ENCODE measurements around the gene ATOX1. TPM values are rescaled to one million over a fixed set of nuclear protein-coding genes. Genes with fewer than 3 reads are reported as not detected.
A peak's percentile ranks its signal among the peaks of the same experiment; 100 is the strongest.

ATOX1 gene
- total and polyA plus RNA-seq, 2 of the 4 experiments (the other 2 are of a cell fraction): 56.3 to 360 TPM

GRCh38 chr5:151751593-151751992 is 6.8 kb downstream of the ATOX1 start:
- H3K56ac ChIP-seq (ENCODE audit: extremely low read depth, insufficient read depth, low read length): no peak overlapping the region
- ChIA-PET POLR2A (ENCODE audit: unreplicated experiment) (no interaction called here), CTCF (interaction anchor here (0.6 to 1.6 kb wide), 4 partner anchors 12 to 100 kb away, joined by 3 to 5 read pairs (median 4); no protein-coding TSS in a partner anchor)
- no peak overlapping the region for H2AFZ ChIP-seq (replicated peaks; ENCODE audit: low read length, poor library complexity)
- no peak overlapping the region; the same call in 1 of the 2 replicates for H4K91ac ChIP-seq (ENCODE audit: insufficient read depth, low read depth, low read length)
- H3K79me1 ChIP-seq (ENCODE audit: low read depth in 1 of 2, low read length in 2 of 2): peaks cover 34 to 65% of the 10 kb centered on the region in 2 experiments
- no CpG with 5 or more reads among the region's 4 CpGs for WGBS, 2 experiments (ENCODE audit: extremely low coverage in 2 of 2, insufficient read length in 1 of 2)
- H3K9me3 ChIP-seq (ENCODE audit: control insufficient read depth, insufficient read depth, low read length): no peaks in the 10 kb centered on the region
- in situ Hi-C loops (cut with MboI; ENCODE audit: low sequenced_read_pairs): no loop called here
- no peak overlapping the region for H3K27ac ChIP-seq (ENCODE audit: insufficient read depth, low read length)
- no peak overlapping the region for H3K14ac ChIP-seq (replicated peaks; ENCODE audit: low read depth, low read length)
- H3K27me3 ChIP-seq (ENCODE audit: control insufficient read depth, insufficient read depth, low read length): no peaks in the 10 kb centered on the region
- no peak overlapping the region for H2BK120ac ChIP-seq (ENCODE audit: low read depth, low read length)
- H3K4me2 ChIP-seq (ENCODE audit: low read depth, low read length): no peak overlapping the region
- no peak overlapping the region for H3K9ac ChIP-seq (ENCODE audit: low read depth, low read length)
- H3K4me1 ChIP-seq (ENCODE audit: control insufficient read depth, insufficient read depth, low read length): peaks cover 9% of the 10 kb centered on the region
- BruUV-seq (replicated peaks): no TSS peak
- H2AK5ac ChIP-seq (ENCODE audit: low read depth, low read length): no peak overlapping the region
- H4K8ac ChIP-seq (ENCODE audit: low read depth in 2 of 2, low read length in 2 of 2): no peak overlapping the region
- H3K36me3 ChIP-seq (ENCODE audit: control insufficient read depth, insufficient read depth, low read length): peaks cover 8% of the 10 kb centered on the region; the same call in 1 of the 2 replicates
- dilution Hi-C loops (cut with HindIII; ENCODE audit: low sequenced_read_pairs, unreplicated experiment): no loop called here
- DNase-seq (no peak), ATAC-seq (ENCODE audit: low read depth) (no peak)
- no peak overlapping the region for H2AK9ac ChIP-seq (replicated peaks; ENCODE audit: low read depth, low read length, poor library complexity)
- no peaks in the 10 kb centered on the region for H4K20me1 ChIP-seq (ENCODE audit: insufficient read depth, low read length)
- no peak overlapping the region for H3K4me3 ChIP-seq (ENCODE audit: insufficient read depth, low read depth, low read length)
- no peak overlapping the region for H4K5ac ChIP-seq (ENCODE audit: low read depth, low read length)
- intact Hi-C loops (cut with micrococcal nuclease): no loop called here
- no peak overlapping the region for H3K18ac ChIP-seq (ENCODE audit: low read depth, low read length)
- 0 out of 2 replicates have a peak overlapping the region, but pooled peaks have one; percentile 20 for H3K4ac ChIP-seq (ENCODE audit: low read depth, low read length)
- no peak overlapping the region for H2BK5ac ChIP-seq (ENCODE audit: low read depth, low read length, poor library complexity, severe bottlenecking)
- H2BK20ac ChIP-seq (ENCODE audit: low read depth, low read length): no peak overlapping the region
- no peak overlapping the region for H2BK15ac ChIP-seq (ENCODE audit: low read depth, low read length)
- H3K9me1 ChIP-seq (ENCODE audit: insufficient read depth, low read length): peaks cover 13% of the 10 kb centered on the region; the same call in 1 of the 2 replicates
- TF ChIP-seq MXI1 (IDR thresholded peaks at IDR 0.05; ENCODE audit: borderline replicate concordance, low read depth, low read length) (no peak), CHD1 (IDR thresholded peaks at IDR 0.05; ENCODE audit: low read depth, low read length) (no peak), CEBPB (IDR thresholded peaks at IDR 0.05; ENCODE audit: low read depth, low read length) (no peak), RFX5 (IDR thresholded peaks at IDR 0.05; ENCODE audit: low read depth, low read length) (no peak), BHLHE40 (IDR thresholded peaks at IDR 0.05; ENCODE audit: low read depth, low read length) (no peak), FOS (IDR thresholded peaks at IDR 0.05; ENCODE audit: low read depth, low read length) (no peak)
- H3K23ac ChIP-seq (ENCODE audit: low read depth, low read length): no peak overlapping the region

Data from IMR-90 (cell line).